Stimulated activated CD8-positive, alpha-beta memory T cell treated with anti-CD3 and anti-CD28 coated beads, Interleukin-2, amount 100 ng/mL, for 1 hour (primary cell): ENCODE data around the gene ATG5.
"Not testable (repeated sequence)": the region's sequence is repeated elsewhere in the genome, so short reads cannot be mapped to it uniquely, and the experiment has no call there.

Experiments used
- DNase-seq, 2 donors: peaks; one replicate each; pipeline ENCODE4 v3.0.0-alpha.2; 2020; ENCODE audit warnings: low read depth in 2 of 2

ATG5 gene

GRCh38 chr6:106309766-106310373 lies 15.7 kb downstream of the ATG5 start:
- DNase-seq: no peak

DNA sequence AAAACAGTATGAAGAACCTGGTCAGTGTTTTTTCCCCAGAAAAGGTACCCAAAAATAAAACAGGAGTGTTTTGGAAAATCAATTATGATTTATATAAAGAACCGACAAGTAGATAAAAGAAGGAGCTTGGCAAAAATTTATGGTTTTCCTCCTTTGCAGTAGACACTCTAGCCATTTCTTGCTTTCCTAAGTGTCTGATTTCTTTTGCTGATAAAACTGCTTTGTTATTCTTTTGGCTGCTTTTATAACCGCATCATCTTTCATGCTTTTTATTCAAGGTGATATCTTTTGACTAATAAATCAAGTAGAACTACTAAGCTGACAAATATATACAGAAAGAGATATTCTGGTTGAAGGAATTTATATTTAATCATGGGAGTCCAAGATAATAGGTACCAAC lies 16.6 kb downstream of the ATG5 start:
- DNase-seq: no peak

DNA sequence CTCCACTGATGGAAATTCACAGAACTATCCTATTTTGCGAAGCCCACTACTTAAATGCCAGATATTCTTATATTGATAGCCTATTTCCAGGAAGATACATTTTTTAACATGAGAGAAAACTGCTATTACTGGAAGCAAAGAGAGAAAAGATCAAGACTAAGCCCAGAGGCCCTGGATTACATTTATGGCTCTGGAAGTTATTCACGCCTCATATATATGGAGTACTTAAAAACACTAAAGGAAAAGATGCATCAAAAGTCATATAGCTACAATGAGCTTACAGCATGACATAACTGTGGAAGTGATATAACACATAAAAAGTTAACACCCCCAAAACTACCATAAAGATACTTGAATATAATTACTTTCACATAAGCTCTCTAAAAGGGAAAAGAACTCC lies 19.8 kb downstream of the ATG5 start:
- no peak for DNase-seq

DNA sequence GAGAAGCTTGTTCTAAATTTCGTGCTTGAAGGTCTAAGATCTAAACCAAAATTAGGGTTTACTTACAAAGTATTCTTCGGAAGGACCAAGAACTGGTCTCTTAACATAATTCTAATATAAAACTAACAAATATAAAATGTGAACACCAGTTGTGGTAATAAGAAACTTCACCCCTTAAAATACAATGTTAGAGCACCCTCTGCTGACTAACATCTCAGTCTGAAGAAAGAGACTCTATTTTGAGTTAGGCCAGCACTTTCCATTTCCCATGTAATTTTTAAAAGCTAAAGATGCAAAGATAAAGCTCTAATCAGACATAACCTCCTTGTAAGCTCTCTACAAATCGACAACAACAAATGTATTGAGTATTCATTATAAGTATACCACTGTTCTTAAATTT lies 24.6 kb downstream of the ATG5 start:
- no peak for DNase-seq

- DNase-seq: no peak
These were observed 25.4 kb downstream of the ATG5 start for GRCh38 chr6:106300020-106300780.

DNA sequence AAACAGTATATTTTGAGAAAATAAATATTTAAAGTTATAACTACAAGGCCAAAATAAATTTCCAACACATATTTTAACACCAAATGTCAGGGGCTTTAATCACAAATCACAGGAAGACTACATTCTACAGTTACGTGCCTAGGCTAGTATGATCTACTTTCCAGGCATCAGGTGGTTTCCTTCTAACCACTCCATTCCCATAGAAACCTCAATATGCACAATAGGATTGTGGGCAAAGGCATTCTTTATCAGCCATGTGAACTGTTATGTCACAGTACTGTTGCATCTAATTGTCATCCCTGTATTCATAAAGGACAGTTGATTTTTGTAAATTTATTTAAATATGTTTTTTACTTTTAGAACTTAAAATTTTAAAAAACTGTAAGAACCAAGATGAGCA lies 32.4 kb downstream of the ATG5 start:
- no peak for DNase-seq

DNA sequence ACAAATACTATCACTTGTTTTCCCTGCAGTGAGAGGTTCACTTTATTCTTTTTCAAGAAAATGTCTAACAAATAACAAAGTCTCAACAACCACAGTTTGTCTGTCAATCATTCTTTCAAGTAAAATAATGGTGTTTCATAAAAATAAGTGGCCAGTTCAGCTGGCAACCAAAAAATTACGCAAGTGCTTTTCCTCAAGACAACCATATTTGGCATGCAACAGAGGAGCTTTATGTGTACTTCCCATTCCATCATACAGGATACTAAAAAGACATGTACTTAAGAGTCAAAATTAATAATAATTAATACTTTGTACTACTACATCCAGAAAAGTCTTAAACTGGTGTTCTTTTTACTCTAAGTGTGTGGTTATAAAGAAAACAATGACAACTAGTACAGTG lies 34.6 kb downstream of the ATG5 start:
- no peak for DNase-seq

GRCh38 chr6:106290032-106290431 lies 35.5 kb downstream of the ATG5 start:
- no peak for DNase-seq

DNA sequence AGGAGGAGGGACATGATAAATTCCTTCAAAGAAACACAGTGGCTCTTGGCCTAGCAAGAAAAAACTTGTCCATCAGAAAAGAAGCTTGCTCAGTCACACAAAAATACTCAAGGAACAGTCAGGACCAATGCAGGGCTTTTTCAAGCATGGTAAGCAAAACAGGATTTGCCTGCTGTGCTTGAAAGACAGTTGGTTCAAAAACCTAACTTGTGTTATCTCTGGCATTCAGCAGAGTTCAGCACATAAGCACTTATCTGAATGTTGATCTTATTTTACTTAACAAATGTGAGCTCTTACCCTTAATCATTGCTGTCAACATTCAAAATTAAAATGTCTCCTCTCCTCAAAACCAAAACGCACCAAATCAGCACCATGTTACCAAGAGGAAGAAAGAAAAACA lies 38.3 kb downstream of the ATG5 start:
- DNase-seq: no peak

- no peak for DNase-seq
These were observed 38.8 kb downstream of the ATG5 start for GRCh38 chr6:106286746-106287145.

DNA sequence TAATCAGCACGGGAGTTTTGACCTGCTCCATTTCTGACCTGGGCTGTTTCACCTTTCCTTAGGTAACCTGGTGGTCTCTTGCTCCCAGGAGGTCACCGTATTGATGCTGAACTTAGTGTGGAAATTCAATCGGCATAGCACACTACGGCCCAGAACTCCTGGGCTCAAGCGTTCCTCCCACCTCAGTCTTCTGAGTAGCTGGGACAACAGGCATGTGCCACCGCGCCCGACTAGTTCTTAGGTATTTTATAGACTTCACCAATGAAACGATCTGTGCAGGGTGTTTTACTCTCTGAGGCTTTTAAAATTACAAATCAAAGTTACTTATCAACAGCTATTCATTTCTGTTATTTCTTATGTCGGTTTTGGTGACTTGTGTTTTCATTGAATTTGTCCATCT lies 42.1 kb downstream of the ATG5 start:
- no peak for DNase-seq

DNA sequence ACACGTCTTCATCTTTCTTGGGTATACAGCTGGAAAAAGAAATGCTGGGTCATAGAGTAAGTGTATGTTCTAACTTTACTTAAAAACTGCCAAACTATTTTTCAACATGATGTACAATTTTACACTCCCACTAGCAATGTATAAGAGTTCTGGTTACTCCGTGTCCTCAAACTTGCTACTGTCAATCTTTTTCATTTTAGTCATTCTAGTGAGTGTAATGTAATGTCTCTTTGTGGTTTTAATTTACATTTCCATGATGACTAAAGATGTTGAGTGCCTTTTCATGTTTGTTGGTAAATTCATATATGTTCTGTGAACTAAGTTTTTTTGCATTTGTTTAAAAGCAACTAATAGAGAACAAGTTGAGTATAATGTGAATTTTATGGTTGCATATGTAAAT lies 43.9 kb downstream of the ATG5 start:
- DNase-seq: no peak

DNA sequence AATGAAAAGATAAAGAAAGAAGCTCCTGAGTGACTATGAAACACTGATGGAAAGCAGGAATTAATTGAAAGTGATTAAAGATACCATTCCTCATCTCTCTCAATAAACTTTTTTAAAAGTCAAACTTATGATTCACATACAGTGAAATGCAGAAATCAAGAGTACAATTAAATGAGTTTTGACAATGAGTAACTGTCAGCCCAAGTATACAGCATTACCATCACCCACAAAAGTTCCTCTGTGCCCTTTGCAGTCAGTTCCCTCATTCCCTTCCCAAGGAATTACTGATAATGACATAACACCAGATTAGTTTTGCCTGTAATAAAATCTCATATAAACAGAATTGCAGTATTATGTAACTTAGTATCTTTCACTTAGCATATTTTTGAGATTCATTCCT lies 44.5 kb downstream of the ATG5 start:
- no peak for DNase-seq

- DNase-seq: no peak
These were observed 46.4 kb downstream of the ATG5 start for GRCh38 chr6:106279179-106279578.

DNA sequence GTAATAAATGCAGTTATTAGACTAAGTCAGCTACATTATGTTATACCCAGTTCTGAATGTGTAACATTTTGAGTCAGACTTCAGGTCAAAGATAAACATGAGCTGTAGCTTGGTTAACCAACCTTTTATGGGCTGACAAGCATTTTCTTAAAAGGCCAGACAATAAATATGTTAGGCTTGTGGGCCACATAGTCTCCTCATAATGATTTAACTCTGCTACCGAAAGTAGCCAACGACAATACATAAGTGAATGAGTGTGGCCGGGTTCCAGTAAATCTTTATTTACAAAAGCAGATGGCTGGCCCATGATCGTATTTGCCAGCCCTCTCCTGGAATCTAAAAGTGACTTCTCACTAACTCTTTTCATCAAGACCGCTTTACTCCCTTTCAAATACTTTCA lies 49.9 kb downstream of the ATG5 start:
- no peak for DNase-seq

DNA sequence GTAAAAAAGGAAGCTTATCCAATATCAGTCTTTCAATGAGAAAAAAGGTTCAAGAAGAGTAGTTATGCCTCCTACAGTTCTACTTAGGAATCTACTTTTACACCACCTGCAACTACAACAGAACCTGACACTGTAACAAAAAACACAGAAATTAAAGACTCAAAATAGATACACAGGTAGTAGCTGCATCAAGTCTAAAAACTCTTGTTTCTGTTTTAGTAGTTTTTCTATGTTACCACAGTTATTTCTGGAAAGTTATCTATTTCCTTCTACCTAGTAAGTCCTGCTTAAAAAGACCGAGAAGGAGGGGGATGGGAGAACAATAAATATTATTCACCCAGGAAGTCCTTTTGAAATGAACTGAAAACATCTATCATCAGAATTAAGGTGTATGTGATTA lies 52.5 kb downstream of the ATG5 start:
- no peak for DNase-seq

- no peak for DNase-seq
These were observed 53.3 kb downstream of the ATG5 start for GRCh38 chr6:106272287-106272686.

- no peak for DNase-seq
These were observed 55.1 kb downstream of the ATG5 start for GRCh38 chr6:106270414-106270813.

DNA sequence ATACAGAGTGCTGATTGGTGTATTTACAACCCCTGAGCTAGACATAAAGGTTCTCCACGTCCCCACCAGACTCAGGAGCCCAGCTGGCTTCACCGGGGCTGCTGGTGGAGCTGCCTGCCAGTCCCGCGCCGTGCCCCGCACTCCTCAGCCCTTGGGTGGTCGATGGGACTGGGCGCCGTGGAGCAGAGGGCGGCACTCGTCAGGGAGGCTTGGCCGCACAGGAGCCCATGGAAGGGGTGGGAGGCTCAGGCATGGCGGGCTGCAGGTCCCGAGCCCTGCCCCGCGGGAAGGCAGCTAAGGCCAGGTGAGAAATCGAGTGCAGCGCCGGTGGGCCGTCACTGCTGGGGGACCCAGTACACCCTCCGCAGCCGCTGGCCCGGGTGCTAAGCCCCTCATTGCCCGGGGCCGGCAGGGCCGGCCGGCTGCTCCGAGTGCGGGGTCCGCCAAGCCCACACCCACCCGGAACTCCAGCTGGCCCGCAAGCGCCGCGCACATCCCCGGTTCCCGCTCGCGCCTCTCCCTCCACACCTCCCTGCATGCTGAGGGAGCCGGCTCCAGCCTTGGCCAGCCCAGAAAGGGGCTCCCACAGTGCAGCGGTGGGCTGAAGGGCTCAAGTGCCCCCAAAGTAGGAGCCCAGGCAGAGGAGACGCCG lies 56.2 kb downstream of the ATG5 start:
- not testable (repeated sequence) for DNase-seq

GRCh38 chr6:106268500-106268899 lies 57.1 kb downstream of the ATG5 start:
- not testable (repeated sequence) for DNase-seq

GRCh38 chr6:106264433-106264832 lies 61.1 kb downstream of the ATG5 start:
- DNase-seq: not testable (repeated sequence)

GRCh38 chr6:106259748-106260147 lies 65.8 kb downstream of the ATG5 start:
- DNase-seq: not testable (repeated sequence)

- no peak for DNase-seq
These were observed 66.8 kb downstream of the ATG5 start for GRCh38 chr6:106258726-106259125.
